Activated gamma-delta T cell treated with Interleukin-2 at 50 U/mL for 16 hours (primary cell): Measurements from ENCODE around the gene EFNA1.

ENCODE experiments used
- DNase-seq: peaks from one replicate; pipeline ENCODE4 v3.0.0-alpha.2; 2020

EFNA1 gene

DNA sequence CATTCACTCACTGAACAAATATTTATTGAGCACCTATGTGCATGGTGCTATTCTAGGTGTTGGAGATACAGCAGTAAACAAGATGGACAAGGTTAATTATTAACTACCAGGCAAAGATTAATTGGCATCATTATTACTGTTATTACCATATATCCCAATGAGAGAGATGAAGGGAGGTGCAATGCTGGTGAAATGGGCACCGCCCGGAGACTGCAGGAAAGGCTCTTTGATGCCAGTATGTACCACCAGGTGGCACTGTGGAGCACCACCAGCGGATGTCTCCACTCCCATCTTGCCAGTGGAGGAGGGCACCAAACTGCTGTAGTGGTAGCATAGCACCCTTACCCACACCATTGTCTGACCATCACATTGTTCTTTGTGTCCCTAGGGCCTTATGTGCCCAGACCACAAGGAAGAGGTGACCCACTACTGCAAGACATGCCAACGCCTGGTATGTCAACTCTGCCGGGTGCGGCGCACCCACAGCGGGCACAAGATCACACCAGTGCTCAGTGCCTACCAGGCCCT, 48.9 kb downstream of the EFNA1 start:
- peak; percentile 85 for DNase-seq

- no peak for DNase-seq
These were observed 49.7 kb downstream of the EFNA1 start for GRCh38 chr1:155177192-155177917.

DNA sequence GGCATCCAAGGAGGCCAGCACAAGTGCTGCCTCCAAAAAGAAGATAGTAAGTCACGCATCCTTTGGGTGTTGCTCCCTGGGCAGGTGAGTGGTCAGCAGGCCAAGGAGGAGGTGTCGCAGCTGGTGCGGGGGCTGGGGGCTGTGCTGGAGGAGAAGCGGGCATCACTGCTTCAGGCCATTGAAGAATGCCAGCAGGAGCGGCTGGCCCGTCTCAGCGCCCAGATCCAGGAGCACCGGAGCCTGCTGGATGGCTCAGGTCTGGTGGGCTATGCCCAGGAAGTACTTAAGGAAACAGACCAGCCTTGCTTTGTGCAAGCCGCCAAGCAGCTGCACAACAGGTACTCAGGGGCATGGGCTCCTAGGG, 50.2 kb downstream of the EFNA1 start:
- no peak for DNase-seq

DNA sequence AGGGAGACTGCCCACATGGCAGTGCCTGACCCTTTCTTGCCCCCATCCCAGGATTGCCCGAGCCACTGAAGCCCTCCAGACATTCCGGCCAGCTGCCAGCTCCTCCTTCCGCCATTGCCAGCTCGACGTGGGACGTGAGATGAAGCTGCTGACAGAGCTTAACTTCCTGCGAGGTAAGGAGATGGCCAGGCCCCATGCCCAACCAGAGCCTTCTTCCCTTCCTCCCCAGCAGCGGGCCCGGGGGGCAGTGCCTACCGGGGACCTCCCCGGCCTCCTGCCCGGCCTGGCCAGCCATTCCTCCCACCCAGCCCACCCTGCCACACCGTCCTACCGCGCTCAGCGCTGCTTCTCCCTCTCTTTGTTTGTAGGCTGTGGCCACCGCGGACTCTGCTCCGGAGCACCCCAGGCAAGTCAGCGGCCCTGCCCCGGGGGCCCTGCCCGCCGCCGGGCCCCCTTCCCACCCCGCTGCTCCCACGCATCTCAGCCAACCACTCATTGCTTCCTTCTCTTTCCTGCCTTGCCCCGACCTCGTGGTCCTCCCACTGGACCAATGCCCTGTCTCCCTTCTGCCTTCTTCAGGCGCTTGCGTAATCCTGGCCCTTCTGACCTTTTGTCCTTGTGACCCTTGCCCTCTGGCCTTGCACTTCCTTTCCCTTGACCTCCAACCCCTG, 50.9 kb downstream of the EFNA1 start:
- DNase-seq: no peak

DNA sequence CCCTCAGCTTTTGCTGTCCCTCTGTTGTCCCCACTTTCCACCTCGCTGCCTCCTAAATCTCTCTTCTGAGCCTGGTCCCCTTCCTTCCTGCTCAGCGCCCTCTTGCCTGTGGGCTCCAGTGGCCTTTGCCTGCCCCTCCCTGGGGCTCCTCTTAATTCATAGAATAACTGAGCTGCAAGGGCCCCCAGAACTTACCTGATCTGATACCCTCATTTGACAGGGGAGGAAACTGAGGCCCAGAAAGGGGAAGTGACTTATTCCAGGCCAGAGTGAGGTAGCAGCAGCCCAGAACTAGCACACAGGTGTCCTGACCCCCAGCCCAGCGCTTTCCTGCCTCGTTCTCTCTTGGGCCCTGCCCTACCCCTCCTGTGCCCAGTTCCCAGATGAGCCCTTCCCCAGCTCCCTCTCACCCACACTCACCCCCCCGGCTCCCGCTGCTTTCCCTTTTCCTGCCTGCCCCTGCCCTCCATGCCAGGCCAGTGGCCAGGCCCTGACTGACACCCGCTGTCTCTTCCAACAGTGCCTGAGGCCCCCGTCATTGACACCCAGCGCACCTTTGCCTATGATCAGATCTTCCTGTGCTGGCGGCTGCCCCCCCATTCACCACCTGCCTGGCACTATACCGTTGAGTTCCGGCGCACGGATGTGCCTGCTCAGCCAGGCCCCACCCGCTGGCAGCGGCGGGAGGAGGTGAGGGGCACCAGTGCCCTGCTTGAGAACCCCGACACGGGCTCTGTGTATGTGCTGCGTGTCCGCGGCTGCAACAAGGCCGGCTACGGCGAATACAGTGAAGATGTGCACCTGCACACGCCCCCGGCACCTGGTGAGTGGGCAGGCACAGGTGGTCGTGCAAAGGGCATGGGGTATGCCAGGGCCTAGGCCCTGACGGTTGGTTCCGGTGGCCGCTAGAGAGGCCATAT, 51.7 kb downstream of the EFNA1 start:
- DNase-seq: no peak

GRCh38 chr1:155181371-155182051, 53.8 kb downstream of the EFNA1 start:
- DNase-seq: no peak

DNA sequence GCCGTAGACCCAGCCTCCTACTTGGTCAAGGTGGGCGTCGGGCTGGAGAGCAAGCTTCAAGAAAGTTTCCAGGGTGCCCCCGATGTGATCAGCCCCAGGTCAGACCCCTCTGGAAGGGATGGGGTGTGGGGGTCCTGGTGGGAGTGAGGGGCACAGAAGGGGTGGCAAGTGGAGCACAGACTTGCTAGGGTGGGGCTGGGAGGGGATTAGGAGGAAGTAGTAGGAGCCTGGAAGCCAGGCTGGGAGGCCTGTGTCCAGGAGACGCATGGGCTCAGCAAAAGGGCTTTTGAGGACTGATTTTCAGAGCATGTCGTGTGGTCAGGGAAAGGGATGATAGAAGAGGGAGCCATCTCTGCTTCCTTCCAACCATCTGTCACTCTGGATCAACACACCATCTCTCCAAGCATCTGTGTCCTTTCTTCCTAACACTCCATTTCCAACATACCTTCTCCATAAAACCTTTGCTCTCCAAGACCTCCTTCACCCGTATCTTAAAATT, 54.4 kb downstream of the EFNA1 start:
- no peak for DNase-seq

DNA sequence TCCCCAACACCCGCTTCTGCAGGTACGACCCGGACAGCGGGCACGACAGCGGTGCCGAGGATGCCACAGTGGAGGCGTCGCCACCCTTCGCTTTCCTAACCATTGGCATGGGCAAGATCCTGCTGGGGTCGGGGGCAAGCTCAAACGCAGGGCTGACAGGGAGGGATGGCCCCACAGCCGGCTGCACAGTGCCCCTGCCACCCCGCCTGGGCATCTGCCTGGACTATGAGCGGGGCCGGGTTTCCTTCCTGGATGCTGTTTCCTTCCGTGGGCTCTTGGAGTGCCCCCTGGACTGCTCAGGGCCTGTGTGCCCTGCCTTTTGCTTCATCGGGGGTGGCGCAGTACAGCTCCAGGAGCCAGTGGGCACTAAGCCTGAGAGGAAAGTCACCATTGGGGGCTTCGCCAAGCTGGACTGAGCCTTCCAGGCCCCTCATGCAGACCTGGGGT, 56.1 kb downstream of the EFNA1 start:
- no peak for DNase-seq

- no peak for DNase-seq
These were observed 56.7 kb downstream of the EFNA1 start for GRCh38 chr1:155184351-155184811.
